Endodermal cell (in vitro differentiated cells): ENCODE measurements around the gene NOTCH4. TPM values are rescaled to one million over a fixed set of nuclear protein-coding genes. Genes with fewer than 3 reads are reported as not detected.
A peak's percentile ranks its signal among the peaks of the same experiment; 100 is the strongest.
"Not testable (repeated sequence)": the region's sequence is repeated elsewhere in the genome, so short reads cannot be mapped to it uniquely, and the experiment has no call there.

Experiments used
- DNase-seq: peaks from one replicate; pipeline ENCODE4 v3.0.0-alpha.2; 2017
- H3K27ac ChIP-seq: 2 replicates; pipeline ENCODE4 v1.5.1; 2013; ENCODE audit warnings: mild to moderate bottlenecking, low read depth, low read length, moderate library complexity
- H3K27me3 ChIP-seq: 2 replicates; pipeline ENCODE4 v1.6.1; 2013; ENCODE audit warnings: mild to moderate bottlenecking, low read length, moderate library complexity; ENCODE audit not compliant: insufficient read depth, control insufficient read depth, poor library complexity, severe bottlenecking
- H3K36me3 ChIP-seq: 2 replicates; pipeline ENCODE4 v1.7.0; 2013; ENCODE audit warnings: mild to moderate bottlenecking, low read length, moderate library complexity; ENCODE audit not compliant: control insufficient read depth, insufficient read depth
- H3K4me1 ChIP-seq: one replicate; pipeline ENCODE4 v1.7.0; 2013; ENCODE audit warnings: low read length; ENCODE audit not compliant: control insufficient read depth, insufficient read depth
- H3K4me3 ChIP-seq: 2 replicates; pipeline ENCODE4 v1.5.1; 2013; ENCODE audit warnings: mild to moderate bottlenecking, low read length, moderate library complexity
- H3K9ac ChIP-seq: 2 replicates; pipeline ENCODE4 v1.6.1; 2013; ENCODE audit warnings: mild to moderate bottlenecking, low read length, moderate library complexity; ENCODE audit not compliant: poor library complexity, severe bottlenecking; ENCODE audit errors: extremely low read depth
- H3K9me3 ChIP-seq: 2 replicates; pipeline ENCODE4 v1.6.1; 2013; ENCODE audit warnings: mild to moderate bottlenecking, low read length, moderate library complexity; ENCODE audit not compliant: control insufficient read depth
- H3K27ac Mint-ChIP-seq: 2 replicates; pipeline ENCODE4 v1.8.0; 2020; ENCODE audit warnings: mixed read lengths
- H3K27me3 Mint-ChIP-seq: 2 replicates; pipeline ENCODE4 v1.8.0; 2021; ENCODE audit warnings: mild to moderate bottlenecking, mixed read lengths; ENCODE audit not compliant: insufficient read depth
- H3K36me3 Mint-ChIP-seq: 2 replicates; pipeline ENCODE4 v1.8.0; 2020; ENCODE audit warnings: low read depth, mixed read lengths
- H3K4me1 Mint-ChIP-seq: 2 replicates; pipeline ENCODE4 v1.8.0; 2020; ENCODE audit warnings: mixed read lengths
- H3K4me3 Mint-ChIP-seq: 2 replicates; pipeline ENCODE4 v1.8.0; 2020; ENCODE audit warnings: mild to moderate bottlenecking, moderate library complexity, mixed read lengths
- H3K9me3 Mint-ChIP-seq: 2 replicates; pipeline ENCODE4 v1.8.0; 2020; ENCODE audit warnings: mild to moderate bottlenecking, mixed read lengths
- WGBS, 2 experiments: methylation state at CpG; one replicate each; pipeline versions ENCODE4 v1.1.5 to v1.1.7; 2013; ENCODE audit warnings: missing lambda C conversion rate in 2 of 2, mixed read lengths in 1 of 2; ENCODE audit not compliant: insufficient coverage in 1 of 2, insufficient read length in 1 of 2; 5-methylcytosine and 5-hydroxymethylcytosine counted together
- total RNA-seq, 2 donors: library from RNA; stranded (reverse); fragmentation: NEBNext Ultra II Directional in 1 of 2; extraction: Animal tissue kit (Norgen Biotek cat#: 25700) in 1 of 2; gene quantifications; 2 replicates in 1 of 2; 3 replicates in 1 of 2; pipeline ENCODE4 v1.2.1, GENCODE V29; 2021
- TF ChIP-seq, protein P1 (sequence below): fragments of 200-600 bp; sonication (generic); conservative IDR thresholded peaks from 2 replicates; pipeline ENCODE4 v1.5.0; 2021; ENCODE audit warnings: antibody characterized with exemption, mild to moderate bottlenecking

The NOTCH4 gene
- total RNA-seq, 2 donors from 2014 or later: 2.1 to 2.5 TPM

DNA sequence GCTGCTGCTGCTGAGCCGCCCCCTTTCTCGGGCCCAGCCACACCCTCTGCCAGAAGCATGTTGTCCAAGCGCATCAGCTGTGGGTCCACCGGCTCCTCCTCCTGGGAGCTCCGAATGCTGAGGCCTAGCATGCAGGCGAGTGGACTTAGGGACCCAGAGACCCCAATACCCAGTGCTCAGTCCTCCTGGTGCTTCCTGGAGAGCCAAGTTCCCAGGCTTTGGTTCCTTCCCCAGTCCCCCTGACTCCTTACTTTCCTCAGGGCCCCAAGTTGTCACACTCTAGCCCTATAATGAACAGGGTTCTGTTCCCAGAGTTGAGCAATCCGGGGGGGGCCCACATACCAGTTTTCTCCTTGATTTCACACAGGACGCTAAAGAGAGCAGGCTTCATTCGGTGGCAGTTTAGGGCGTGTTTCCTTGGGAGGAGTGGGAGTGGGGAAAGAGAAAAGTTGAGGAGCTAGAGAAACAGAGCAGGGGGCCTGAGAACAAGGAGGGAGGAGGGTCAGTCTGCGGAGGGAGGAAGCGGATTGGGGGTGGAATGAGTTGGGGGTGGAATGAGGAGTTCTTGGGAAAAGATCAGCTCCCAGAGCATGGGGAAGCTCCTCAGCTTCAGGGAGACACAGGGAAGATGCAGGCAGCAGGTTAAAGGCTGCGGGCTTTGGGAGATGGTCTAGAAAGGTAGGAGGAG is 35.3 kb downstream of the NOTCH4 start:
- Histone ChIP-seq H3K27me3 (no peaks in the 10 kb centered on the region), H3K36me3 (peaks cover 21% of the 10 kb centered on the region), H3K4me1 (peaks cover 8% of the 10 kb centered on the region), H3K4me3 (peak overlapping the region; percentile 88), H3K9me3 (no peaks in the 10 kb centered on the region), H3K9ac (peak overlapping the region; percentile 80), H3K27ac (peak overlapping the region; percentile 36)
- WGBS, 2 experiments: 52 to 59% methylated on average over 6 to 11 of the region's 13 CpGs
- no peak for DNase-seq
- H3K4me3 Mint-ChIP-seq: peak overlapping the region; percentile 86
- no peaks in the 10 kb centered on the region for H3K9me3 Mint-ChIP-seq
- H3K27me3 Mint-ChIP-seq: no peaks in the 10 kb centered on the region
- peak overlapping the region; percentile 92 for H3K27ac Mint-ChIP-seq
- H3K4me1 Mint-ChIP-seq: peaks cover 43% of the 10 kb centered on the region
- H3K36me3 Mint-ChIP-seq: peaks cover 34% of the 10 kb centered on the region
- TF ChIP-seq, protein P1, sequence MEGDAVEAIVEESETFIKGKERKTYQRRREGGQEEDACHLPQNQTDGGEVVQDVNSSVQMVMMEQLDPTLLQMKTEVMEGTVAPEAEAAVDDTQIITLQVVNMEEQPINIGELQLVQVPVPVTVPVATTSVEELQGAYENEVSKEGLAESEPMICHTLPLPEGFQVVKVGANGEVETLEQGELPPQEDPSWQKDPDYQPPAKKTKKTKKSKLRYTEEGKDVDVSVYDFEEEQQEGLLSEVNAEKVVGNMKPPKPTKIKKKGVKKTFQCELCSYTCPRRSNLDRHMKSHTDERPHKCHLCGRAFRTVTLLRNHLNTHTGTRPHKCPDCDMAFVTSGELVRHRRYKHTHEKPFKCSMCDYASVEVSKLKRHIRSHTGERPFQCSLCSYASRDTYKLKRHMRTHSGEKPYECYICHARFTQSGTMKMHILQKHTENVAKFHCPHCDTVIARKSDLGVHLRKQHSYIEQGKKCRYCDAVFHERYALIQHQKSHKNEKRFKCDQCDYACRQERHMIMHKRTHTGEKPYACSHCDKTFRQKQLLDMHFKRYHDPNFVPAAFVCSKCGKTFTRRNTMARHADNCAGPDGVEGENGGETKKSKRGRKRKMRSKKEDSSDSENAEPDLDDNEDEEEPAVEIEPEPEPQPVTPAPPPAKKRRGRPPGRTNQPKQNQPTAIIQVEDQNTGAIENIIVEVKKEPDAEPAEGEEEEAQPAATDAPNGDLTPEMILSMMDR: no peak

DNA sequence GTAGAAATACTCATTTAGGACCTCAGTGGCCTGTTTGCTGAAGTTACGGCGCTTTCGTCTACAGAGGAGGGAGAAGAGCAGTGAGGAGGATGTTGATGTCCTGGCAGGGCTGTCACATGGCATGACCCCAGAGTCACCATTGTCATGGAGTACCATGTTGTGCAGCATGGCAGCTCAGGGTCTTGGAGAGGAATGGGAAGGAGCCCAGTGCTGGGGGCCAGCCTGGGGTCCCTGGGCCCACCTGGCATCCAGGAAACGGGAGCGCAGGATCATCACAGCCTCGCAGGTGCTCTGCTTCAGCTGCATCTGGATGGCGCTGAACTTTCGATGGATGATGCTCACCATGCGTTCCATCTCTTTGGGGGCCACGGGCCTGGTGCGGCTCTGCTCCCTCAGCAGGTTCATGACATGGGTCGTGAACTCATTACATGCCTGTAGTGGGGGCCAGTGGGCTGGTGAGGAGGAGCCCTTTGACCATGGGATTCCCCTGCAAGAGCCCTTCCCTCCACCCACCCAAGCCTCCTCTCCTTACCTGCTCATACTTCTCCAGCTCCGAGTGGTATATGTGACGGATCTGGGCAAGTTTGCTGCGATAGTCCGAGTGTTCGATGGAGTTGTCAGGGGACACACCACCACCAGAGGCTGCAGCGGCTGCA is 36.0 kb downstream of the NOTCH4 start:
- peak overlapping the region; percentile 15 for H3K27ac Mint-ChIP-seq
- H3K4me3 Mint-ChIP-seq: peak overlapping the region; percentile 86
- H3K36me3 Mint-ChIP-seq: peaks cover 37% of the 10 kb centered on the region
- H3K27me3 ChIP-seq, H3K27me3 Mint-ChIP-seq, DNase-seq, H3K4me1 ChIP-seq, H3K9me3 Mint-ChIP-seq, H3K9ac ChIP-seq, H3K27ac ChIP-seq, H3K9me3 ChIP-seq: not testable (repeated sequence)
- peaks cover 40% of the 10 kb centered on the region for H3K4me1 Mint-ChIP-seq
- Histone ChIP-seq H3K36me3 (peaks cover 21% of the 10 kb centered on the region), H3K4me3 (peak overlapping the region; percentile 88)
- WGBS, 2 experiments: 94% methylated on average over 14 of the region's 18 CpGs; no CpG with 5 or more reads in 1 of the 2 experiments

DNA sequence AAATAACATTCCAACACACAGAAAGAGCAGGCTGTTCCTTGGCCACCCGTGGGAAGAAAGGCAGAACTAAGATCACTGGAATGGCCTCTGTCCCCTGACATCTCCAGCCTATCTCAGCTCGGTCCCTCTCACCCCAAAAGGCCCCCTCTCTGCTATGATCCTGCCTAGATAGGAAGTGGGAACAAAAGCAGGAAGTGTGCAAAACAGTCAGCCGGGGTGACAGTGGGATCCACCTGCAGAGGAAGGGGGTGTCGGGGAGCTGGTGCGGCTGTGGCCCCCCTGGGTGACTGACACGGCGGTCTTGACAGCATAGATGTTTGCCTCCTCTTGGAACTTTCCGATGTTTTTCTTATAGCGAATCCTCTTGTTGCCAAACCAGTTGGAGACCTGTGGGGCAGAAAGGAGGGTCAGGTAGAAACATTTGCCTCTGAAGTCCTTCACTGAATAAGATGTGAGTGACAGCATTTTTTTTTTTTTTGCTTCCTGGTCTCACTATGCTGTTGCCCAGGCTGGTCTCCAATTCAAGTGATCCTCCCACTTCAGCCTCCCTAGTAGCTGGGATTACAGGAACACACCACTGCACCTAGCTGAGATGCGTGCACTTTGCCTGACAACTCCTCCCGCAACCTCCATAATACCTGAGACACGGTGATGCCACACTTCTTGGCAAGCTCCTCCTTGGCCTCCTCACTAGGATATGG is 36.7 kb downstream of the NOTCH4 start:
- peaks cover 21% of the 10 kb centered on the region for H3K36me3 ChIP-seq
- H3K9me3 ChIP-seq: no peaks in the 10 kb centered on the region
- WGBS, 2 experiments: 92 to 96% methylated on average over 9 to 12 of the region's 12 CpGs
- no peak for DNase-seq
- Mint-ChIP-seq H3K27ac (peak overlapping the region; percentile 15), H3K9me3 (no peaks in the 10 kb centered on the region), H3K27me3 (no peaks in the 10 kb centered on the region), H3K4me1 (peaks cover 43% of the 10 kb centered on the region), H3K4me3 (no peak overlapping the region), H3K36me3 (peaks cover 39% of the 10 kb centered on the region)
- H3K27ac ChIP-seq: no peak overlapping the region
- H3K4me3 ChIP-seq: no peak overlapping the region
- no peaks in the 10 kb centered on the region for H3K27me3 ChIP-seq
- TF ChIP-seq, protein P1: no peak
- H3K9ac ChIP-seq: no peak overlapping the region
- peaks cover 4% of the 10 kb centered on the region for H3K4me1 ChIP-seq

DNA sequence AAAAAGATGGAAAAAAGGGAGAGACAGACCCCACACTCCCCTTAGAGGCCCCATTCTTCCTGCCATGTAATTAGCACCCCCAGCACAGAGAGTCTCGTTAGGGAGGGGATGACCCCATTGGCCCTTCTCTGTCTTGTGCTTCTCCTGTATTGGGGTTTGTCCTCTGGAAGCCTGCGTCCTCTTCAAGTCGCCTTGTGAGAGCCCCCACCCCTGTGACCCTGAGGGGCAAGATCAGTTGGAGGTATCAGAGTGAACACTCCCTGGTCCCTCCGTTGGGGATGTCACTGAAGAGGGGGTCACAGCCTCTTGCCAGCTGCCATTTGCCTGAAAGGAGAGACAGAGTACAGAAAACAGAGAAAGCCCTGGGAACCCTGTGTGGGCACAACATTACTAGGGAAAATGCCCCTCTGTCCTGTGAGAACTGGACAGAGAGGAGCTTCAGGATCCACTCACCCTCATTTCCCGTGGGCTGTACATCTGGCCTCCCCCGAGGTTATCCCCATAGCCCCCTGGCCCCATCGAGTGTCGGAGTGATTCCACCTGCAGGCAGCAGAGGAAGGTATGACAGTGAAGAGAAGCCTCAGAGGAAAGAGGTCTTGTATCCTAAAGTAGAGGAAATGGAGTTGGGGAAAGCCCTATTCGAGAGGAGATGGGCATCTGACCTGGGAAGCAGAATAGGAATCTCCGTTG is 37.6 kb downstream of the NOTCH4 start:
- Mint-ChIP-seq H3K27ac (peak overlapping the region; percentile 85), H3K36me3 (peaks cover 45% of the 10 kb centered on the region), H3K4me3 (peak overlapping the region; percentile 21), H3K4me1 (peaks cover 42% of the 10 kb centered on the region)
- H3K27ac ChIP-seq, DNase-seq, H3K9me3 Mint-ChIP-seq, H3K9ac ChIP-seq, H3K4me1 ChIP-seq, H3K4me3 ChIP-seq, H3K27me3 Mint-ChIP-seq, H3K27me3 ChIP-seq, H3K9me3 ChIP-seq: not testable (repeated sequence)
- H3K36me3 ChIP-seq: peaks cover 24% of the 10 kb centered on the region
- 89 to 90% methylated on average over 6 to 10 of the region's 10 CpGs for WGBS, 2 experiments

DNA sequence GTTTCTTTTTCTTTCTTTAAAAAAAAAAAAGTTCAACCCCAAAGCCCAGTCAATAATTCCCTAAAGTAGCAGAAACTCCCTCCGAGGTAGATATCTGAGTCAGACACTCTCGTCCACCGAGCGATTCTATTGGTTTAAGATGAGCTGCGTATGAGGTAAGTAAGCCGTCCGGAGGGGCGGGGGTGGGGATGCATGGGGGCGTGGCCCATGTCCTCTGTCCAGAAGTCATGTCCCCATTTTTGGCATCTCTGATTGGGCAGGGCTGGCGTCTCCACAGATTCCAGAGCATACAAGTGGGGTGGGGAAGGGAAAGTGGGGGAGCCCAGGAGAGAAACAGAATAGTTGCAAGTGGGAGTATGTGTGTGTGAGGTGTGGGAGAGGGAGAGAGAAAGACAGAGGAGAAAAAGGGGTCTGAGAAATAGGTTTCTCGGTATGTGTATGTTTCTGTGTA is 38.2 kb downstream of the NOTCH4 start:
- H3K9ac ChIP-seq, H3K4me1 ChIP-seq, H3K4me3 ChIP-seq, H3K9me3 Mint-ChIP-seq, H3K27me3 Mint-ChIP-seq, H3K27me3 ChIP-seq, H3K9me3 ChIP-seq, H3K27ac ChIP-seq: not testable (repeated sequence)
- Mint-ChIP-seq H3K27ac (peak overlapping the region; percentile 85), H3K4me3 (peak overlapping the region; percentile 21), H3K36me3 (peaks cover 51% of the 10 kb centered on the region), H3K4me1 (peaks cover 38% of the 10 kb centered on the region)
- peak; percentile 87 for DNase-seq
- WGBS, 2 experiments: 52 to 100% methylated on average over 1 to 11 of the region's 11 CpGs
- H3K36me3 ChIP-seq: peaks cover 30% of the 10 kb centered on the region
